GM21423 (cell line): ENCODE results near the gene ATP5F1D.

ENCODE experiments used
- ATAC-seq: cut with Tn5 transposase; IDR thresholded peaks from one replicate; pipeline ENCODE4 v1.9.1; 2021; ENCODE audit warnings: mild to moderate bottlenecking, moderate library complexity; ENCODE audit not compliant: unreplicated experiment

ATP5F1D gene

DNA sequence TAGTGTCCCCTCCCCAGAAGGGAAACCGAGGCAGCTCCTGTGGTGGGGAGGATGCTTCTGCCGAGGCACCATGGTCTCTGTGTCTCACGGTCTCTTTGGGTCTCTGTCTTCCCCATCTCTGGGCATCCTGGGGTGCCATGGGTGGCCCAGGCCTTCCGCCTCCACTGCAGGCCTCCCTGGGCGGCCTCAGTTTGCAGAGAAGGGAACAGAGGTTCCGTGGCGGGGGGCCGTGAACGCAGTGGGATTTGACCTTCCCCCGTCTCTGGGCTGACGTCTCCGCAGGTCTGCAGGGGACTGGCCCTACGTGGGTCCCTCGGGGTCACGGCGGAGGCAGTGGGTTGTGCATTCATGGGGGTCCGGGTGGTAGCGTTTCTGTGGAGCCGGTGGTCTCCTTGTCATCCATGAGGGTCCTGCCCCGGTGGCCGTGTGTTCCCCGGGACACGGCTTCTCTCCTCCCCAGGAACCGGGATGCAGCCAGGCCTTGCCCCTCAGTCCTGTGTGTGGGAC is 48.7 kb downstream of the ATP5F1D start:
- no peak for ATAC-seq

GRCh38 chr19:1290703-1291651 is 49.4 kb downstream of the ATP5F1D start:
- no peak for ATAC-seq

DNA sequence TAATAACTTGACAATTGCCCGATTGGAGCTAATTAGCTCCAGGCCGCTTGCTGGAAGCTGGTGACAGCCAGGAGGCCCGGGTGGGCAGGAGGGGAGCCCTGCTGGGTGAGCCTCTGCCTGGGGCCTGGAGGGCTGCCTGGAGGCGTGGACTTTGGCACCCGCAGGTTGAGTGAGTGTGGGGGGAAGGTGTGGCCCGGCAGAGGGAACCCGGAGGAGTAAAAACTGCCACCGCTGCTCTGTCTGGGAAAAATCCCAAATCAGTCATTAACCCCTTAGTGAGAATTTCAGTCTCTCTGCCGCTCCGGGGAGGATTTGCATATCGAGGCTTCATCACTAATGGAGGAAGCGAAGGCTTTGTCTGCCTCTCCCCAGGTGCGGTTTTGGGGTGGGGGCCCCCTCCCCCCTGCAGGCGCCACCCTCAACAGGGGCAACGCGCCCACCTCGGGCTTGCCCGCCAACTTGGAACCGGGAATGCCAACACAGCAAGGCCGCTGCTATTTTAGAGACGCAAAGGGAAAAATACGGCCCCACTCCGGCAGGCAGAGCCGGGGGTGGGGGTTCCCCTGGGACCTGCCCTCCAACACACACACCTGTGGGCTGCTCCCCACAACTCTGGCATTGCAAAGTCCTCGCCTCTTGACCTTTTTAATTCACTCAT is 50.3 kb downstream of the ATP5F1D start:
- ATAC-seq = no peak

- no peak for ATAC-seq
These were observed 51.0 kb downstream of the ATP5F1D start for GRCh38 chr19:1292419-1293151.

- no peak for ATAC-seq
These were observed 52.4 kb downstream of the ATP5F1D start for GRCh38 chr19:1293782-1294604.
